ENCODE data around the gene RAVER2.

DNA sequence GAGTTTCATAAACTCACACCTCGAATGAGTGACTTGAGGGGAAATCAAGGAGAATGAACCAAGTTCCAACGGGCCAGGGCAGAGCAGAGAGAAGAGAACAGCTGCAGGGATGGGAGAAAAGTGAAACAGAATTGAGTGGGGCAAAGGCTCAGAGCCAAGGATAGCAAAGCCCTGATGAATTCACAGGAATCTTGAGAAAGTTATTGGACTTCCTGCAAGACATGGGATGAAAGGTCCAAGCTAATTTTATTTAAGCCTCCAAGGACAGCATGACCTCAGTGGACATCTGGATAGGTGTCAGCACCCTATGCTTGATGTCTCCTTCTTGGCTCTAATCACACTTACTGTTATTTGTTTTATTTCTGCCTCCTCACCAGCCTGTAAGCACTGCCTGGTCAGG is 43.0 kb upstream of the RAVER2 start:
- TF ChIP-seq EZH2 (IDR thresholded peaks at IDR 0.05; ENCODE audit: insufficient read depth, poor library complexity, severe bottlenecking) (no peak), EZH2phosphoT487 (IDR thresholded peaks at IDR 0.05; ENCODE audit: insufficient read depth, low read depth) (no peak)

Measured in GM23248 (cell line).